Cerebellar cortex (tissue), 1 donor: Measurements from ENCODE around the gene PRR5L.
"Not testable (repeated sequence)": the region's sequence is repeated elsewhere in the genome, so short reads cannot be mapped to it uniquely, and the experiment has no call there.

Source experiments
- DNase-seq: peaks from one replicate; pipeline ENCODE4 v3.0.0-alpha.2; 2015; ENCODE audit warnings: low spot score

Gene PRR5L

DNA sequence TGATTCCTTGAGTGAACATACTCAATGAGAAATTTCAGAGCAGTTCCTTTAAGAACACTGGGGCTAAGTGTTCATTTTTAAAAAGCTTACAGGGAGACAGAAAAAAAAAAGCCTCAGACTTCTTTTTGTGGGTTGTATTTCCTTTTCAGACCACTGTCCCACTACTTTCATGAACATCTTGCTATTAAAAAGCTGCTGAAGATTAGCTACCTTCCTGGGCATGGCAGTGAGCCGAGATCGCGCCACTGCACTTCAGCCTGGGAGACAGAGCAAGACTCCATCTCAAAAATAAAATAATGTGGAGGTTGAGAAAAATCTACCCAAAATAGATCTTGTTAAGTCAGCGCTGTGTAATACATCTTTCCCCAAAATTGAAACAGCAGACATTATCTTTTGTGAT, 203.2 kb downstream of the PRR5L start:
- no peak for DNase-seq

DNA sequence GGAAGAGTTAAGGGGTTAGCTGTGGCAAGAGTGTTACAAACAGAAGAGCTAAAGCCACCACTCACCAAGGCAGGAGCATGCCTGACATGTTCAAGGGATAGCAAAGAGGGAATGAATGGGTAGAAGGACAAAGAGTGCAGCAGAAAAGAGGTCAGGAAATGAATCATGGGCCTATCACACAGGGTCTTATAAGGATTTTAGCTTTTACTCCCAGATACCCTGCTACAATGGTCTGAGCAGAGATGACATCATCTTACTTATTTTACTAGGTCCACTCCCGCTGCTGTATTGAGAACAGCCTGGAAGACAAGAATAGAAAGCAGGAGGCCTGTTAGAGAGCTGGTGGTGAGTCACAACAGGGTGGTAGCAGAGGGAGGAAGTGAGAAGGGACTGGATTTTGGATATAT, 204.2 kb downstream of the PRR5L start:
- no peak for DNase-seq

DNA sequence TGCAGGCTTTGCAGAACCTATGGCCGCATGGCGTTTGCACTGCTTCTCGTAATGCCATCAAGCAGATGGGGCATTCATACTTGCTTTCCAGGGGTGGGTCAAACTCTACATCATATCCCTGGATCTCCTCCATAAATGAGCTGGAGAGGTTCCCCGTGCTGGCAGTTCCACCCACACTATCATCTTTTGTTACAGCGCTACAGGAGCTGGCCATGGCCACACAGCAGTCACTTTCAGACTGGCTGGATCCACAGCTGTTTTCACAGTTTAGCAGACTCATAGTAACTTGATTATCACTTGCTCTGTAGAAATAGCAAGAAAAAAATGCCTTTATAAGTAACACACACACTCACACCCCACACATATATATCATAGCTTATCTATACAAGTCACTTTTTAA, 205.1 kb downstream of the PRR5L start:
- no peak for DNase-seq

DNA sequence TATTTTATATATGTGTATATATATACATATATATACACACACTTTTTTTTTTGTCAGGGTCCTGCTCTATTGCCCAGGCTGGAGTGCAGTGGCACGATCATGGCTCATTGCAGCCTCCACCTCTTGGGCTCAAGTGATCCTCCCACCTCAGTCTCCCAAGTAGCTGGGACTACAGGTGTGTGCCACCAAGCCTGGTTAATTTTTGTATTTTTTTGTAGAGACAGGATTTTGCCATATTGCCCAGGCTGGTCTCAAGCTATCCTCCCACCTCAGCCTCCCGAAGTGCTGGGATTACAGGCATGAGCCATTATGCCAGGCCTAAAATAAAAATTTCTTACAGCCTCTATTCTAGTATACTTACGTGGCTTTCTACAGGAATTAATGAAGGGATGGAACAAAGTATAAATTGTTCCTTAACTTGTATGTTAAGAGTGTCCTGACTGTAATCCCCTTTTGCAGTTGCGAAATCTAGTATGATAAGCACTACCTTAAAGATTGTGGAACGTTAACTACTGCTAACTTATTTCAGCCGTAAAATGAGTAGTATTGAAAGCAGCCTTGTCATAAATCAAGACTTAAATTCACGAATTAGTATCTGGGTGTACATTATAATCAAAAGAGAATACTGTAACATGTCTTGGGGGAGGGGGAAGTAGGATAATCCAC, 211.9 kb downstream of the PRR5L start:
- DNase-seq, result no peak

GRCh38 chr11:36508743-36509142, 212.7 kb downstream of the PRR5L start:
- no peak for DNase-seq

DNA sequence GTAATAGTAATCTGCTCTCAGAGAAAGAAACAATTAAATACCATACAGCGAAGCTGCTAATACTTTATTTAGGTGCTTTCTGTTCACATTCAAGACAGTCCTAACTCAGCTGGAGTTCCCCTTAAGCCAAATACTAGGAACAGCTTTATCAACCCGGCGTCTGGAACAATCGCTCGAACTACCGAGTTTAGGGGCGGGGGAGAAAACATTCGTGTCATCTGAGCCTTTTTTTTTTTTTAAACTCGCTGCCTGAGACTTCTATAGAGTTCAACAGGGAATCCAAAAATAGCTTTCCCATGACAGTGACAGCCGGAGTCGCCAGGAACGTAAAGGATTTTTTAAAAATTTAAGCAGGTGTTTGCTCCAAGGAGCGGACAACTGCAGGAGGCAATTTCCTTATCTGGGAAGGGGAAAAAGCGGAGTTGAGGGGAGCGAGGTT, 213.1 kb downstream of the PRR5L start:
- peak; percentile 29 for DNase-seq

- peak; percentile 79 for DNase-seq
Measured at GRCh38 chr11:36509694-36510593, 213.9 kb downstream of the PRR5L start, which contains the start of gene TRAF6. Gene TRAF6 (minus strand): TSS chr11:36510272. CDS start chr11:36501515, 8,757 bp downstream.

GRCh38 chr11:36510594-36510942, 214.5 kb downstream of the PRR5L start:
- DNase-seq, result peak; percentile 17

- DNase-seq, result not testable (repeated sequence)
Measured at GRCh38 chr11:36511062-36511461, 215.0 kb downstream of the PRR5L start.

- no peak for DNase-seq
Measured at GRCh38 chr11:36512016-36512415, 215.9 kb downstream of the PRR5L start.

GRCh38 chr11:36513965-36514364, 217.9 kb downstream of the PRR5L start:
- no peak for DNase-seq
